Measurements from ENCODE around the gene CDON.

The CDON gene

GRCh38 chr11:126102436-126102981 lies 39.8 kb upstream of the CDON start:
- TF ChIP-seq POLR2AphosphoS5 (IDR thresholded peaks at IDR 0.05; ENCODE audit: low read depth, low read length) (no peak), PAX5 (IDR thresholded peaks at IDR 0.05; ENCODE audit: insufficient read depth, low read length, severe bottlenecking) (no peak), TAF1 (IDR thresholded peaks at IDR 0.05; ENCODE audit: low read depth, low read length) (no peak), SPI1 (IDR thresholded peaks at IDR 0.05; ENCODE audit: low read depth, low read length) (no peak), POU2F2 (IDR thresholded peaks at IDR 0.05; ENCODE audit: low read depth, low read length) (no peak), POLR2A (IDR thresholded peaks at IDR 0.05; ENCODE audit: low read depth, low read length) (no peak)
- FAIRE-seq: no peak
- no peak for DNase-seq (ENCODE audit: insufficient read length, low spot score)

DNA sequence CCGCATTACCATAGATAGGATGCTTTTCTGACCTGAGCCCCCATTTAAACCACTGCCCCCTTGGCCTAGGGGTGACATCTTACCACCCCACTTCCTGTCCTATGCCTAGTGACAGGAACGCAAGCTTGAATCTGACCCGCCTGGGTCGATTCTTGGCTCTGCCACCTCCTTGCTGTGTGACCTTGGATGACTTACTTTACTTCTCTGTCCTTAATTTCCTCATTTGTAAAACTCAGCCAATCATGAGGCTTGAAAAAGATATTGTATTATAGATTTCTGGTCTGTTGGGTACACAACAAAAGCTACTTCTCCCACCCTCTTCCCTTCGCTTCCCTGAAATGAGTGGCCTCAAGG lies 39.2 kb upstream of the CDON start:
- FAIRE-seq (no peak), DNase-seq (ENCODE audit: insufficient read length, low spot score) (no peak)
- TF ChIP-seq TAF1 (IDR thresholded peaks at IDR 0.05; ENCODE audit: low read depth, low read length) (no peak), SPI1 (IDR thresholded peaks at IDR 0.05; ENCODE audit: low read depth, low read length) (no peak), POU2F2 (IDR thresholded peaks at IDR 0.05; ENCODE audit: low read depth, low read length) (no peak), PAX5 (IDR thresholded peaks at IDR 0.05; ENCODE audit: insufficient read depth, low read length, severe bottlenecking) (no peak), POLR2AphosphoS5 (IDR thresholded peaks at IDR 0.05; ENCODE audit: low read depth, low read length) (no peak), POLR2A (IDR thresholded peaks at IDR 0.05; ENCODE audit: low read depth, low read length) (no peak)

DNA sequence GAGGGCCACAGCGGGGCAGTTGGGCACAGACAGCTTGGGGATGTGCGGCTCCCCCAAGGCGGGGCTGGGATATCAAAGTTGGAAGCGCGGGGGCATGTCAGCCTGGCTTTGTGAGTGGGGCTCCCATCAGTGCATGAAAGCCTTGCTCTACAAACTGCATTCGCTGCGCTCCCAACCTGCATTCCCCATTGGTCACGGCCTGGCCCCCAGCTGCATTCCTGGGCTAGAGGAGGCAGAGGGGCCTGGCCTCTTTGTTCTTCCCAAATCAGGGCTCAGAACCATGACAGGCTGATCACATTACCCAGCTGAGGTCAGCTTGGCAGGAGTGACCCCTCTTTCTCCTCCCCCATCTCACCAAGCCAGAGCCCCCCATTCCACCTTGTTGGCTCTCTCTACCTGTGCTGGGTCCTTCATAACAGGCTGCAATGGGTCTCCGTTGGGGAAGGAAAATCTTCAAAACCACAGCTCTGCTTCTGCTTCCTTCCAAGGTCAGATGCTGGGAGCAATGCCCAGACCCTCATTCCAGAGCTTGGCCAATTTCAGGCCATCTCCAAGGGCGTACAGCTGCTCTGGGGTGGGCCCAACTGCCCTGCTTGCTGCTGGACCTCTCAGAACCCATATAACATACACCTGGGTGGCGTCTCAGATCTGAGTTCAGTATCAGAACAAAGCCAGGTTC lies 38.7 kb upstream of the CDON start:
- no peak for TF ChIP-seq POU2F2 (IDR thresholded peaks at IDR 0.05; ENCODE audit: low read depth, low read length)
- no peak for TF ChIP-seq PAX5 (IDR thresholded peaks at IDR 0.05; ENCODE audit: insufficient read depth, low read length, severe bottlenecking)
- TF ChIP-seq POLR2A (IDR thresholded peaks at IDR 0.05; ENCODE audit: low read depth, low read length): no peak
- no peak for TF ChIP-seq POLR2AphosphoS5 (IDR thresholded peaks at IDR 0.05; ENCODE audit: low read depth, low read length)
- no peak for TF ChIP-seq SPI1 (IDR thresholded peaks at IDR 0.05; ENCODE audit: low read depth, low read length)
- TF ChIP-seq TAF1 (IDR thresholded peaks at IDR 0.05; ENCODE audit: low read depth, low read length): no peak
- FAIRE-seq (no peak), DNase-seq (ENCODE audit: insufficient read length, low spot score) (no peak)

DNA sequence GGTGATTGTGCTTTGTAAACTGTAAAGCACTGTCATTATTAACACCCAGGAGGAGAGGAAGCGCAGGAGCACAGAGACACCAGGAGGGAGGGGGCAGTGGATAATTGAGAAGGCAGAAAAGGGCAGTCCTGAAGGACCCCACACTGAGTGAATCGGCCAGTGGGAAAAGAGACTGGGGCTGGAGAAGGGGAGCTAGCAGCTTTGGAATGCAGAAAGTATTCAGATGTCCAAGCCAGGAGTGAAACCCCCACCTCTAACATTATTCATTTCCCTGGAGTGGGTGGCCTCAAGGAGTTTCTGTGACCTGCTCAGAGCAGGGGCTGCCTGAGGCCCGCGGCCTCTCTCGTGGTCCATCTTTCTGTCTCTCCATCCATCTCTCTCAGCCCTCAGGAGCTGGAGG lies 38.0 kb upstream of the CDON start:
- FAIRE-seq (no peak), DNase-seq (ENCODE audit: insufficient read length, low spot score) (no peak)
- TF ChIP-seq POLR2A (IDR thresholded peaks at IDR 0.05; ENCODE audit: low read depth, low read length): no peak
- TF ChIP-seq TAF1 (IDR thresholded peaks at IDR 0.05; ENCODE audit: low read depth, low read length): no peak
- TF ChIP-seq SPI1 (IDR thresholded peaks at IDR 0.05; ENCODE audit: low read depth, low read length): no peak
- no peak for TF ChIP-seq PAX5 (IDR thresholded peaks at IDR 0.05; ENCODE audit: insufficient read depth, low read length, severe bottlenecking)
- TF ChIP-seq POLR2AphosphoS5 (IDR thresholded peaks at IDR 0.05; ENCODE audit: low read depth, low read length): no peak
- no peak for TF ChIP-seq POU2F2 (IDR thresholded peaks at IDR 0.05; ENCODE audit: low read depth, low read length)

- FAIRE-seq (no peak), DNase-seq (ENCODE audit: insufficient read length, low spot score) (no peak)
- no peak for TF ChIP-seq POU2F2 (IDR thresholded peaks at IDR 0.05; ENCODE audit: low read depth, low read length)
- TF ChIP-seq SPI1 (IDR thresholded peaks at IDR 0.05; ENCODE audit: low read depth, low read length): no peak
- no peak for TF ChIP-seq POLR2A (IDR thresholded peaks at IDR 0.05; ENCODE audit: low read depth, low read length)
- no peak for TF ChIP-seq PAX5 (IDR thresholded peaks at IDR 0.05; ENCODE audit: insufficient read depth, low read length, severe bottlenecking)
- TF ChIP-seq POLR2AphosphoS5 (IDR thresholded peaks at IDR 0.05; ENCODE audit: low read depth, low read length): no peak
- TF ChIP-seq TAF1 (IDR thresholded peaks at IDR 0.05; ENCODE audit: low read depth, low read length): no peak
Observed at GRCh38 chr11:126098204-126098769, 35.6 kb upstream of the CDON start.

DNA sequence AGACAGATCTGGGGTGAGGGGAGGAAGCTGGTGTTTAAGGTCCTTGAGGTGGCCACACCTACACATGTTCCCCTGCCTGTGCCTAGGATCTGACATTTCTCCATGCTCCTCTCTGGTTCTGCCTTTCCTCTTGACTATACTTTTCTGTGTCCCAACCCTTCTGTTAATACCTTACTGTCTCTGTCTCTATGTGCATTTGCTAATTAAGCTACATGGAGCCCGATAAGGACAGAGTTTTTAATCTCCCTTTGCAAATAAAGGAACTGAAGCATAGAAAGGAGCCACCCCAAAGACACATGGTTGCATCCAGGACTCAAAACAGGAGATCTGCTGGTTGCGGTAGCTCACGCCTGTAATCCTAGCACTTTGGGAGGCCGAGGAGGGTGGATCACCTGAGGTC lies 33.1 kb upstream of the CDON start:
- TF ChIP-seq POU2F2 (IDR thresholded peaks at IDR 0.05; ENCODE audit: low read depth, low read length): no peak
- DNase-seq (ENCODE audit: insufficient read length, low spot score): no peak
- FAIRE-seq: no peak

DNA sequence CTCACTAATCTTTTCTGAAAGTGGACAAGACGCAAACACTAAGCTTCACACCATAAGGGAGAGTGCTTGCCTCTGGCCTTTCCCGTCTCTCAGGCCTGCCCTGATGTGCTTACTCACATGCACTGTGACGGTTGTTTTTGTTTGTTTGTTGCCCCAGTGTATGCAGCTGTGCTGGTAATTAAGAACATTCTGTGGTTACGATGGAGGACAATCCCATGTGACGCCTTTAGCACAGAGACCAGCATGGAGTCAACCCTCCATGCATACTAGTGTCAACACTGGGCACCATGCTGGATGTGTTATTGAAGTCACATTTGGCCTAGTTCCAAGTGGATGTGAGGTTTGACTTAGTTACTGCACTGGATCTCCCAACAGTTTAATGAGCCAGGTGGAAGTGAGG lies 27.8 kb upstream of the CDON start:
- TF ChIP-seq POU2F2 (IDR thresholded peaks at IDR 0.05; ENCODE audit: low read depth, low read length) (no peak), PAX5 (IDR thresholded peaks at IDR 0.05; ENCODE audit: insufficient read depth, low read length, severe bottlenecking) (no peak), TAF1 (IDR thresholded peaks at IDR 0.05; ENCODE audit: low read depth, low read length) (no peak), POLR2A (IDR thresholded peaks at IDR 0.05; ENCODE audit: low read depth, low read length) (no peak), SPI1 (IDR thresholded peaks at IDR 0.05; ENCODE audit: low read depth, low read length) (no peak), POLR2AphosphoS5 (IDR thresholded peaks at IDR 0.05; ENCODE audit: low read depth, low read length) (no peak)
- DNase-seq (ENCODE audit: insufficient read length, low spot score): no peak
- no peak for FAIRE-seq

DNA sequence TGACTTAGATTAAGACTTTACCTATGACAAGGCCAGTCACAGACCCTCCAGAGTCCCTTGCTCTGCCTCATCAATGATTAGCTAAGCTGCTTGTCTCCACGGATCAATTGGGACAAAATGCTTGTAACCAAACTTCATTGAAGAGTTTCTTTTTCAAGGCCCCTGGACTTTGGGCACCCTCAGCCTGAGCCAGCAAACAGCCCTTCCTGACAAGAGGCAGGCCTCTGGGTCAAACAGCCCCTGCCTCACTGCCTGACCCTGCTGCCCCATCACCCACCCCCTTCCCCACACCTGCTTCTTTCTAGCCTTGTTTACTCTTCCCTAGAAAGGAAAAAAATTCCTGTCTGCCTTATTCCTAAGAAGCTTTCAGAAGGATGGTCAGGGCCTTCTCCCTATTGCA lies 26.3 kb upstream of the CDON start:
- FAIRE-seq: no peak
- no peak for DNase-seq (ENCODE audit: insufficient read length, low spot score)
- no peak for TF ChIP-seq POLR2A (IDR thresholded peaks at IDR 0.05; ENCODE audit: low read depth, low read length)
- no peak for TF ChIP-seq POLR2AphosphoS5 (IDR thresholded peaks at IDR 0.05; ENCODE audit: low read depth, low read length)
- no peak for TF ChIP-seq TAF1 (IDR thresholded peaks at IDR 0.05; ENCODE audit: low read depth, low read length)
- TF ChIP-seq SPI1 (IDR thresholded peaks at IDR 0.05; ENCODE audit: low read depth, low read length): no peak
- TF ChIP-seq PAX5 (IDR thresholded peaks at IDR 0.05; ENCODE audit: insufficient read depth, low read length, severe bottlenecking): no peak
- TF ChIP-seq POU2F2 (IDR thresholded peaks at IDR 0.05; ENCODE audit: low read depth, low read length): no peak

DNA sequence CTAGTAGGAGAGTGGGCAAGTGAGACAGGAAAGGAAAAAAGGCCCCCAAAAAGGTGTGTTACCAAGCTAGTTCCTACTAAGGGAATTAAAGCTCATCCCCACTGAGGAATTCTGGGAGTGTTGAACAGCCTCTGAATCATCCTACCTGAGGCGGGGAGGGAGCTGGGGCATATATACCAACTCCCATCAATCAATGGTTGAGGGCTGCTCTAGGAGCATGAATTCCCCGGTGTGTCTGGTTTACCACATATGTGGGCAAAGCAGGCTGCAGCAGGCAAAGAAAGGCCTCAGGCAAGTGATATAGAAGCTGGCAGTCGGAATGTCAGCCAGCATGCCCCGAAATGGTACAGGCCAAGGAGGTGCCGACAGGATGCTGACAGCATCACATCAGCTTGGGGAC lies 23.6 kb upstream of the CDON start:
- DNase-seq (ENCODE audit: insufficient read length, low spot score) (no peak), FAIRE-seq (no peak)
- TF ChIP-seq PAX5 (IDR thresholded peaks at IDR 0.05; ENCODE audit: insufficient read depth, low read length, severe bottlenecking): no peak

- DNase-seq (ENCODE audit: insufficient read length, low spot score) (no peak), FAIRE-seq (no peak)
Observed at GRCh38 chr11:126084608-126084912, 21.9 kb upstream of the CDON start.

More at GRCh38 chr11:126084608-126084912, 21.9 kb upstream of the CDON start:
- TF ChIP-seq SPI1 (IDR thresholded peaks at IDR 0.05; ENCODE audit: low read depth, low read length) (no peak), POLR2A (IDR thresholded peaks at IDR 0.05; ENCODE audit: low read depth, low read length) (no peak), POU2F2 (IDR thresholded peaks at IDR 0.05; ENCODE audit: low read depth, low read length) (no peak), PAX5 (IDR thresholded peaks at IDR 0.05; ENCODE audit: insufficient read depth, low read length, severe bottlenecking) (no peak), TAF1 (IDR thresholded peaks at IDR 0.05; ENCODE audit: low read depth, low read length) (no peak), POLR2AphosphoS5 (IDR thresholded peaks at IDR 0.05; ENCODE audit: low read depth, low read length) (no peak)

Measured in GM12891 (cell line).